KOPT-K1 (cell line): ENCODE data around the gene ELOVL6.

ENCODE experiments used
- H3K27ac ChIP-seq: fragments of 200-600 bp; sonication (generic); 2 replicates; pipeline ENCODE4 v1.5.1; 2016; ENCODE audit warnings: antibody characterized with exemption, mild to moderate bottlenecking, low read depth, low read length; ENCODE audit not compliant: poor library complexity, severe bottlenecking
- H3K36me3 ChIP-seq: fragments of 200-600 bp; sonication (generic); 2 replicates; pipeline ENCODE4 v1.5.1; 2017; ENCODE audit warnings: antibody characterized with exemption, mild to moderate bottlenecking, low read length, moderate library complexity; ENCODE audit not compliant: insufficient read depth
- H3K9me3 ChIP-seq: fragments of 200-600 bp; sonication (generic); 2 replicates; pipeline ENCODE4 v1.5.1; 2017; ENCODE audit warnings: antibody characterized with exemption, low read length, mild to moderate bottlenecking; ENCODE audit not compliant: insufficient read depth, poor library complexity, severe bottlenecking

The ELOVL6 gene

DNA sequence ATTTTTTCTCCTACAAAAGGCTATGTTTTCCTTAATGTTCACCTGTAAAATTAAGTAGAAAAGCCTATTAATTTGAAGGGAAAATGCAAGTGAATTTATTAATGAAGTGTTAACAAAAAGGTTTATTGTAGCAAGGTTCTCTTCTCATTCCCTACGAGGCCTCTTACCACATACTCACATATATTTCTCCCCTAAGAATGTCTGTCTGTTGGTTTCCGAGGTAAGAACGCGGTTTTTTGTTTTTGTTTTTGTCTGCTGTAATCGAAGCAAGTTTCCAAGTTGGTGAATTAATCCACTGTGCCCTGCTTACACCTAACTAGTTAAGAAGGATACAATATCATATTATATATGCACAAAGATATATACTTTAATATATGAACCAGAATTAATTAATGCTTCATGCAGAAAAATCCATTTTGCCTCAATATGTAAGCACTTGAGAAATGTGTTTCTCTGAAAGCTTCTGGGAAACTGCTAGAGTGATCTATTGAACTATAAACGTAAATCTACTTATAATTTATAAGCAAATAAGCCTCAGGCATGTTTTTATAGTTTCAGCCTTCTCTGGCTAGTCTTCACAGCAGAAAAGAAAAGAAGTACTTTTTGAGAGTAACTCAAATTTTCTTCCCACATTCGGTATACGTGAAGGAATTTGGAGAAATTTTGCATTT is 164.9 kb downstream of the ELOVL6 start:
- H3K9me3 ChIP-seq: peaks cover 9% of the 10 kb centered on the region
- H3K27ac ChIP-seq: no peak overlapping the region
- H3K36me3 ChIP-seq: no peaks in the 10 kb centered on the region

DNA sequence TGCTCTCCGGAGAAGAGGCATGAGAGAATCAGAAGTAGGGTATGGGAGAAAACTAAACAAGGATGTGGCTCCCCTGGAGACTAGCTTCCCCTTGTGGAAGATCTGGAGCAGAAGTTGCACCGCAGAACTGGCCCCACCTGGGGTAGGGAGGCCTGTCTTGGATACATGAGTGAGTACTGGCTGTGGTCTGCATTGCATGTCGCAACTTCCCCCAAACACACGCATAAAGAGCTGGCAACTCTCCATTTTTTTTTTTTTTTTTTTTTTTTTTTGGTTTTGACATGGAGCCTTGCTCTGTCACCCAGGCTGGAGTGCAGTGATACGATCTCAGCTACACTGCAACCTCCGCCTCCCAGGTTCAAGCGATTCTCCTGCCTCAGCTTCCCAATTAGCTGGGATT is 165.8 kb downstream of the ELOVL6 start:
- no peak overlapping the region for H3K27ac ChIP-seq
- H3K36me3 ChIP-seq: no peaks in the 10 kb centered on the region

DNA sequence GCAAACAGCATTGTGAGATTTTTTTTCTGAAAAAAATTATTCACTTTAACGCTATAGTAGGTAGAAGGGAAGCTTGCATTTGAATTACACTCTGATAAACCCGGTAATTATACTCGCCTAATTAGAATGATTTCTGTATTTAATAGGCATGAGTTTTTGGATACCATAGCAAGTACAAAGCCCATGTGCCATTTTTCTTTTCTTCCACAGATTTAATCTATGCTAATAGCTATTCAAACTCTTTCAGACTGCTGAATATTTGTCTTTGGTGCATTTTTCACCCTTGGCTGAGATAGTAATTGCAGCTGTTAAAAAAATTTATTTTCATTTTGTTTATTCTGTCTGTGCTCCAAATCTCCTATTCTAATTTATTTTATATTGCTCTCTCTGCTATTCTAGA is 172.7 kb downstream of the ELOVL6 start:
- Histone ChIP-seq H3K9me3 (peaks cover 2% of the 10 kb centered on the region), H3K27ac (no peak overlapping the region), H3K36me3 (no peaks in the 10 kb centered on the region)

More for the DNA sequence above, 165.8 kb downstream of the ELOVL6 start:
- peaks cover 9% of the 10 kb centered on the region for H3K9me3 ChIP-seq

DNA sequence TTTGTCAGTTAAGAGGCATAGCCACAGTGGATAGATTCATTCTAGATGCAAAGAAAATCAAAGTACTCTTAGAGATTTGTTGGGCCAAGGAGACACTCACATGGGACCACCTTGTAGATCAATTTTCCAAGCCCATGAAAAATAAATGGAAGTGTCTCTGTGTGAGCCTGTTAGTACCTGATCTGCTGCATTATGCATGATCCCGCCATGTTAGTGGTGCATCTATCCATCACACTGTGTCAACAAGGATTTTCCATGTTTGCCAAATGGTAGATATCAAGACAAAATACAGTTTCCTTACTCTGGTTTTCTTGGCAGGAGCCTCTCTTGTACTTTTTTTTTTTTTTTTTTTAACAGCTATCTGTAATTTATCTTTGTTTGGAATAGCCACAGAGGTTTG is 173.4 kb downstream of the ELOVL6 start:
- H3K36me3 ChIP-seq: no peaks in the 10 kb centered on the region
- no peak overlapping the region for H3K27ac ChIP-seq
- H3K9me3 ChIP-seq: no peaks in the 10 kb centered on the region

DNA sequence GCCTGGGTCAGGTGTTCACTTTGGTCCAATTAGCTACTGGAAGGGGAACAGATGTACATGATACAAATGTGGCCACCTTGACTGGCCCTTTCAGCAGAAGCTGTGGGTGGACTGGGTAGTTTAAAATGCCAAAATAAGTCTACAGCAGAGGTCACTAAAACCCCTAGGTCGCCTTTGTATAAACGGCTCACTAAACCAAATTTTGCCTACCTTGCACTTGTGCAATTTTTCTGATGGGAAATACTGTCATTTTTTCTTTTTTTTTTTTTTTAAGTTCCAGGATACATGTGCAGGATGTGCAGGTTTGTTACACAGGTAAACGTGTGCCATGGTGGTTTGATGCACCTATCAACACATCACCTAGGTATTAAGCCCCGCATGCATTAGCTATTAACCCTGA is 176.0 kb downstream of the ELOVL6 start:
- no peaks in the 10 kb centered on the region for H3K36me3 ChIP-seq
- H3K27ac ChIP-seq: no peak overlapping the region
- no peaks in the 10 kb centered on the region for H3K9me3 ChIP-seq

DNA sequence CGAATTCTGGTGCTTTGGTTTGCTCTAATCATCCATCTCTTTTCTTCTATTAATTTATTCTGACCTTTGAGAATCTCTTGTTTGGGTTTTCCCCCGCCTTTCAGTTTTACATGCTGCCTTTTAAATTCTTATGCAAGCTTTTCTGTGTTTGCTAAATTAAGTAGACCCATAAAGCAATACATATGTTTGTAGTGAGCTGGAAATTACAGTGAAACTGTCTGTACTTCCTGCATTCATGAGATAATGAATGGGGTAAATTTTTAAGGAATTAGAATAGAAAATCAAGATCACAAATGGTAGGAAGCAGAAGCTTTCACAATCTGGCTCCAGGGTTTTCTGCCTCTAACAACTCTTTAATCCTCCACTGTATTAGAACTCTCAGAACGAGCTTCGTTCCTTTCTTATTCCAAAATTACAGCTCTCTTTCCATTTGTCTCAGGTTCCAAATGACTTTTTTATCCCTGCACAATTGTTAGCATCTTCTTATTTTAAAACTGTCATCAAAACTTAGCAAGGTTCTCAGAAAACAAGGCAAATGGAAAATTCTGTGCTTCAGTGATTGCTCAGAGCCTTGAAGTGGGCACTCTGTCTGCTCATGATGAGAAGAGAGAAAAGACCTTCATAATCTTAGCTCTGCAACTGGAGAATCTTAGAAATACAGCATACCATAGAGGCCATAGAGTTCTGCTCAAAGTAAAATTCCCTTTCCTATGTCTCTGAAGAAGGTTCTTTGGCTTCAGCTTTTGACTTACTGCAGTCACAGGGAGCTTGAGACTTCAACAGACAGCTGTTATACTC is 177.6 kb downstream of the ELOVL6 start:
- no peaks in the 10 kb centered on the region for H3K36me3 ChIP-seq
- H3K27ac ChIP-seq: no peak overlapping the region
- peaks cover 5% of the 10 kb centered on the region for H3K9me3 ChIP-seq

DNA sequence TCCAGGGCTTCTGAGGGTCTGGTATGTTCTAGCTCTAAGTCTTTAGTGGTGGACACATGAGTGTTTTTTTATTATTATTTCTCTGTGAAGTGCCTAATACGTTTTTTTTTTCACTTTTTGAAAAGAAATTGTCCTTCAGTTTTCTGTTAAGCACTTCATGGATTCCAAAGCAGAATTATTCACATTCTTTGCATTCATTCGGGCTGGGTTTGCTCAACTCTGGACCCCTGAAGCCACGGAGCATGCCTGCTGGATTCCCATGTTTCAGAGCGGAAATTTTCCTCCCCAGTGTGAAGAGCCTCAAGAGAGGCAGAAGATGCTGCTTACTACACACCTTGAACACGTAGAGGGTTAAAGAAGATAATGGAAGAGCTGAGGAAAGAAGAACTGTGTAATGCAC is 178.3 kb downstream of the ELOVL6 start:
- H3K27ac ChIP-seq: no peak overlapping the region
- no peaks in the 10 kb centered on the region for H3K36me3 ChIP-seq
- H3K9me3 ChIP-seq: peaks cover 5% of the 10 kb centered on the region

DNA sequence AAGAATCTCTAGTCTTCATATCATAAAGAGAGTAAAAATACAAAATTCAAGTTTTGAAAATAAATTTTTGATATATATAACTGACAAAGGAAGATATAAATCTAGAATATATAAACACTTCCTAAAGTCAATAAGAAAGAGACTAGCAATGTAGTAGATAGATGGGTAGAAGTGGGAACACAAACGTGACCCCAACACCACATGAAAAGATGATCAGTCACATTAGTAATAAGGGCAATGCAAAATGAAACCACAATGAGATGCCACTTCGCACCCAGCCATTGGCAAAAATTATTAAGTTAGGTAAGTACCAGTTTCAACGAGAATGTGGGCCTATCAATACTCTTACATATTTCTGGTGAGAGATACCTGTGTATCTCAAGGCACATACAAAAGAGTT is 179.3 kb downstream of the ELOVL6 start:
- Histone ChIP-seq H3K9me3 (peaks cover 5% of the 10 kb centered on the region), H3K36me3 (no peaks in the 10 kb centered on the region), H3K27ac (no peak overlapping the region)

DNA sequence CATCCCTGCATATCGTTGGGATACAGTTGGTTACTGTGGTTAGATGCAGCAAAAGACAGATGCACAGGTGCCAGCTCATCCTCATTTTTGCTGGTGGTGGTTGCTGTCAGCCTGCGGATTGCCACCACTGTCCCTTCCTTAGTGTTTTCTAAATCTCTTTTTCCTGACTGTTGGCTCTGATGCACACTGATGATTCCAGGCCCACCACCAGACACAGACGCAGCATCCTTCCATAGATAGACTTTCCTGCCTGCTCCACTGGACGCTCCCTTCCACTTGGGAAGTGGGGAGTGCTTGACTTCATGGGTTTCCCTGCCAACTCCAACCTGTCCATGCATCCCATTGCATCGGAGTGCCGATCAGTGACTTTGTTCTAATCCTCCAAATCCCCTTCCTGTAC is 184.2 kb downstream of the ELOVL6 start:
- Histone ChIP-seq H3K9me3 (peaks cover 5% of the 10 kb centered on the region), H3K27ac (no peak overlapping the region)

DNA sequence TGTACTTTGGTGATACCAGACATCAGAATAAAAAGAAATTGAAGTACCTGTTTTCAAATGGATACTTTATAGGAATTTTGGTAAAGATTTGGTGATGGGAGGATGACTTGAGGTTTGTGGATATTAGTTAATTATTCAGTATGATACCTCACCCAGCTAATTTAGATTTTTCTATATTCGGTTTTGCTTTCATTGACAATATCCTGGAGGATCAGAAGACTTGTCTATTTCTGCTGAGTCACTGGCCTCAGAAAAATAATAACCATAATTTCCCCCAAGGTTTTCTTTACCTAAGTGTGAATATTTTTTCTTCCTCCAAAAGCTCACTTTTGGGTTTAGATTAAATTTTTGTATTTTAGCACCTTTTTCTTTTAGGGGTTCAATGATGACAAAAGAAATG is 185.5 kb downstream of the ELOVL6 start:
- Histone ChIP-seq H3K27ac (no peak overlapping the region), H3K9me3 (peaks cover 5% of the 10 kb centered on the region), H3K36me3 (no peaks in the 10 kb centered on the region)

More for the DNA sequence above, 184.2 kb downstream of the ELOVL6 start:
- H3K36me3 ChIP-seq: no peaks in the 10 kb centered on the region

DNA sequence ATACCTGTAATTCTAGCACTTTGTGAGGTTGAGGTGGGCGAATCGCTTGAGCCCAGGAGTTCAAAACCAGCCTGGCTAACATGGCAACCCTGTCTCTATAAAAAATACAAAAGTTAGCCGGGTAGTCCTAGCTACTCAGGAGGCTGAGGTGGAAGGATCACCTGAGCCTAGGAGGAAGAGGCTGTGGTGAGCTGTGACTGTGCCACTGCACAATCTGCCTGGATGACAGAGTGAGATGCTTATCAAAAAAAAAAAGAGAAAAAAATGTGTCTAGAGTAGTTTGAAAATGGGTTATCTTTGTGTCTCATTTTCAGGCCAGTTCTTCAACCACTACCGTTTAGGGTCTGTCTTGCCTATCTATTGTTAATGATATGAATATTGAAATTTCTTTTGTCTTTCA is 187.6 kb downstream of the ELOVL6 start:
- Histone ChIP-seq H3K36me3 (no peaks in the 10 kb centered on the region), H3K27ac (no peak overlapping the region), H3K9me3 (no peaks in the 10 kb centered on the region)

DNA sequence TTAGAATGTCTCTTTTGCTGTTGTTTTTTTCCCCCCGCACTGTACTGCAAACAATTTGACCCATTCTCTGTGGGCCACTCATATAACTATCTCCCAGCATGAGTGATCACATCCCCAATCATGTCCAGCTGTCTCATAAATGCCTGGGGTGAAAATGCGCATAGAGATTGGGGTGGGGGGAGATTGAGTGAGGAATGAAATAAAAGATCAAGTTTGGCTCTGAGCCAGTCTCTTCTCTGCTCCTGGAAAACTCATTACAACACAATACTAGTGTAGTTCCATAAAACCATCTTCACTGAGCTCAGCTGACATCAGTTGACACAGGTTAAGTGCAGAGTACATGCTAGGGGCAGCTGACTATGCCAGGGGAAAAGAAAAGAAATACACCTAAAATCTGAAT is 188.9 kb downstream of the ELOVL6 start:
- Histone ChIP-seq H3K9me3 (no peaks in the 10 kb centered on the region), H3K36me3 (no peaks in the 10 kb centered on the region), H3K27ac (no peak overlapping the region)

DNA sequence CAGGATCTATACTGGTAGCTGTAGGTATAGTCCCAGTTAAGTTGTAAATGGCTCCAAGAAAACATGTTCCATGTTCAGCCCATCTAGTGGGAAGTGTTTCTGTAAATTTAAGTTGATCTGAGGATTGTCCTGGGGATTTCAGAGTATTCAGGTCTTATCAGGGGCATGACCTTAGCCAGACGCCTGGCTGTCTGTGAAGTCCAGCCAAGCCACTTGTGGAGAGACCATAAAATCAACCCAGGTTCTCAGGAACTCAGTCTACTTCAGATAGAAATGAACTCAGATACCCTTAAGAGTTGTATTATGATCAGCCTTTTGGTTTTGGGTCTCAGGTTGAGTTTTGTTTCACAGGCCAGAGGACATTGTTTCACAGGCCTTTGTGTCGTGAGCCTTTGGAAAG is 189.9 kb downstream of the ELOVL6 start:
- Histone ChIP-seq H3K9me3 (no peaks in the 10 kb centered on the region), H3K27ac (no peak overlapping the region)

DNA sequence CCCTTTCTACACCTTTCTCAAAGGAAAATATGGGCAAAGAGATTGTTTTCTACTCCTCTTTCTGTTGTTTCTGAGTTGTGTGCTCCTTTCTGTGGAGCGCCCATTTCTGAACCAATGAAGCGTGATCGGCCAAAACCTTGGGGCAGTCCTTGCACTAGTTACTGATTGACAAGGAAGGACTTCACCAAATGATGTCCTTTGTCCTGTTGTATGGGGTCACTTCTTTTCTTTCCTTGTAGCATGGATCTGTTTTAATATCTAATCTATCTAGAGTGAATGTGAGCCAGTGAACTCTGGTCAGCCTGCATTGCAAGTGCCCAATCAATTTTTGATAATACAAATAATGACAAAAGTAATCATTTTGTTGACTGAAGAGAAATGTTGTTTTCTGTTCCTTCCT is 191.2 kb downstream of the ELOVL6 start:
- H3K27ac ChIP-seq: no peak overlapping the region
- no peaks in the 10 kb centered on the region for H3K9me3 ChIP-seq
- no peaks in the 10 kb centered on the region for H3K36me3 ChIP-seq

More for the DNA sequence above, 189.9 kb downstream of the ELOVL6 start:
- no peaks in the 10 kb centered on the region for H3K36me3 ChIP-seq

DNA sequence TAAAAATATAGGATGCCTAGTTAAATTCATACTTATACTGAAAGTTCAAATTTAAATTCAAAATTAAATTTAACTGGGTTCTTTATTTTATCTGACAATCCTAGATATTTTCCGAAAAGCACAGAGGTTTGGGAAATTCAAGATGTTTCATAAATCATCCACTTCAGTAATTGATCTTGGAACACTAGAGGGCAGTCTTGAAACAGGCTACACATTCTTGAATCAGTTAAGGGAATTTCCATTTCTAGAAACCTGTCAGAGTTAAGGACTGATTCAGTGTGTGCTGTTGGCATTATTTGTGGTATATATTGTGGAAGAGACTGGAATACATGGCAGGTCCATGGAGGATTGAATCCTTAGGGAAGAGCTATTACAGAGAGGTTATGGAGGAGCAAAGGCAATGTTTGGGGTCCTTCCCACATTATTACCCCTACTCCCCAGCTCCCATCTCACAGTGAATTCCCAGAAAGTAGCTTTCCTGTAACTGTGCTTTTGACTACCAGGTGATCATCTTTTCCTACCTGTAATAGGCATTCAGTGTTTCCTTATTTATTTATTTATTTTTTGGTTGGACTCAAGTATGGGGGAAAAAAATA is 192.9 kb downstream of the ELOVL6 start:
- Histone ChIP-seq H3K9me3 (no peaks in the 10 kb centered on the region), H3K27ac (no peak overlapping the region), H3K36me3 (no peaks in the 10 kb centered on the region)
